Effector CD4-positive, alpha-beta T cell (primary cell): ENCODE data around the gene PITX1. TPM values are rescaled to one million over a fixed set of nuclear protein-coding genes. Genes with fewer than 3 reads are reported as not detected.
"Not testable (repeated sequence)": the region's sequence is repeated elsewhere in the genome, so short reads cannot be mapped to it uniquely, and the experiment has no call there.

Experiments used
- DNase-seq: peaks from one replicate; pipeline ENCODE4 v3.0.0-alpha.2; 2020
- total RNA-seq: gene quantifications from one replicate; lab custom pipeline; 2026; lab: John Stamatoyannopoulos, UW

PITX1 gene
- total RNA-seq, result not detected

DNA sequence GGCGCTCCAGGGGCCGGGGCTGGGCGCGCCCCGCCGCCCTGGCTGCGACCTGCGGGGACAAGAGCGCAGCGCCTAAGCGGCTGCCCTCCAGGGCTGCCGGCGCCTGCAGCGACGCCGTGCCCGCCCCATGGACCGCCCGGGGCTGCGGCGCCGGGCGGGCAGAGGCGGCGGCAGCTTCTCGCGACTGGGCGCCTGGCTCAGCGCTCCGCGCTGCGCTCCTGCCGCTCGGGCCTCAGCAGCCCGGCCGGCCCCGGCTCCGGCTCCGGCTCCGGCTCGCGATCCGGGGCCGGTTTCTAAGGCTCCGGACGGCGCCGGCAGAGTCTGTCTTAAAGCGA, at the start of gene PITX1:
TSS of gene PITX1 (minus strand) at position 328 of the 335 bp plus-strand sequence. CDS start 347 bp downstream, outside the sequence.
- no peak for DNase-seq

DNA sequence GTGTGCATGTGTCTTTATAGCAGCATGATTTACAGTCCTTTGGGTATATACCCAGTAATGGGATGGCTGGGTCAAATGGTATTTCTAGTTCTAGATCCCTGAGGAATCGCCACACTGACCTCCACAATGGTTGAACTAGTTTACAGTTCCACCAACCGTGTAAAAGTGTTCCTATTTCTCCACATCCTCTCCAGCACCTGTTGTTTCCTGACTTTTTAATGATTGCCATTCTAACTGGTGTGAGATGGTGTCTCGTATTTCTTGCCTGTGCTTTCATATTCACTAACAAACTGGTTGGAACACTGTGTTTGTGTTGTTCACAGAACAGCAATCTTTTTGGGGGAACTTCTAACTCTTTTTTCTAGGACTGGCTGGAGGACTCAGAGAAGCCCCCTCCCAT, 49.3 kb upstream of the PITX1 start:
- not testable (repeated sequence) for DNase-seq

DNA sequence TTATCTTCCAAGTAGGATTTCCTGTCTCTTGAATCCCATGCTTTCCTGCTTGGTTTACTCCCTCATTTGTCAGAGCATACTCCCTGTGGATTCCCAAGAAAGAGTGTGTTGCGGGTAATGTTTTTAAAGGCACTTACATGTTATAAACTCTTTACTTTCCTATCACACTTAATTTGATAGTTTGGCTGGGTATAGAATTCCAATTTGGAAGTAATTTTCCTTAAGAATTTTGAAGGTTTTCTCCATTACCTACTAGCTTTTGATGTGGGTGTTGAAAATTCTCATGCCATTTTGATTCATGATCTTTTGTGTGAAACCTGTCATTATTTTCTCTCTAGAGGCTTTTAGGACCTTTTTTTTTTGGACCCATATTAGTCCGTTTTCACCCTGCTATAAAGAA, 47.2 kb upstream of the PITX1 start:
- no peak for DNase-seq

DNA sequence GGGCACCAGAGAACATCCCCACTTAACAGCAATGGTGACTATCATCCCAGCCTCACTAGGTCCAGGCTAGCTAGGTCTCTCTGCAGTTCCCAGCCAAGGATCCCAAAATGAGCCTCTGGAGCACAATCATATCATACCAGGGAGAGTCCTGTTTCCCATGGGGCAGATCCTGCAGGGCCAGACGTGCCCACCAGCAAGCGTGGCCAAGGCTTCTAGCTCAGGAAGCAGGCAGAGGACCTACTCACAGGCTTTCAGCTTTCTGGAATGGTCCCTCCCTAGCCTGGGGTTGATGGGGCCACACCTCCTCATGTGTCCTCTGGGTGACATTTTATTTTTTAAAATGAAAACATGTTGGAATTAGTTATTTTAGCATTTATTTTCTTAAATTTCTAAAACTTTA, 45.7 kb upstream of the PITX1 start:
- no peak for DNase-seq

DNA sequence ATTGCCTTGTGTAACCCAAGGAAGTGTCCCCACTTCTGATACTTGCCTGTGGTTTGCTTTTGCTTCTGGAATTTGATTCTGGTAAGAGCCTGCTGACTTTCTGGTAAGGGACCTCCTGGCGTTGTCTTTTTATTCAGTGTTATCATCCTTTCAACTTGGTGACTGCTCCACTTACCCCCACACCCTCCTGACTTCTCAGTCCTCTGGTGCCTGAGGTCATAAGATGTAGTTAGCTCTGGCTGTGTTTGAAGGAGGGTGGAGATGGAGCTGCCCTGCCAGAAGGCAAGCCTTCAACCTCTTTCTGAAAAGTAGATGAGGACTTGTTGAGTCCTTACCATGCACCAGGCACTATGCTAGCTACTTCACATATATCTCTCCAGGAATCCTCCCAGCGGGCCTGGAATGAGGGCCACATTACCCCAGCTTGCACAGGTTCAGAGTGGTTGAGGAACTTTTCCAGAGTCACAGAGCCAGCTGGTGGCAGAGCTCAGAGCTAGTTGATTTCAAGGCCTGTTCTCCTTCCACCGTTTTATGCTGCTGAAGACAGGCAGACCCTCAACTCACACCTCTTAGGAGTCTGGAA, 45.2 kb upstream of the PITX1 start:
- DNase-seq, result no peak

DNA sequence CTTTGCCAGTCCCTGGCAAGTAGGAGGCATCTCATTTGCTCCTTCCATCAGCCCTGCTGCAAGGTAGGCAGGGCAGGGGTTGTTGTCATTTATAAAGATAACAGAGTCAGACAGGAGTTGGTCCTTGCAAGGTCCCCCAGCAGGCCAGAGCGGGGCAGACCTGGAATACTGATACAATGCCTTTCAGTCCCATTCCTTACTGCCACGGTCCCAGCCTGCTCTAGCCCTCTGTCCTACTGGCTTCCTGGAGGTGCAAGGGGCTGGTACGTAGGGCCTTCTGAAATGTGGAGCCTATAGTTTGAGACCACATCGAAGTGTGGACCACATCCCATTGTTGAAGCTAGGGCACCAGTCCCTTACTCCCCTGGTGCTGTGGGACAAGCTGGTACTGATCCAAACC, 42.8 kb upstream of the PITX1 start:
- no peak for DNase-seq

DNA sequence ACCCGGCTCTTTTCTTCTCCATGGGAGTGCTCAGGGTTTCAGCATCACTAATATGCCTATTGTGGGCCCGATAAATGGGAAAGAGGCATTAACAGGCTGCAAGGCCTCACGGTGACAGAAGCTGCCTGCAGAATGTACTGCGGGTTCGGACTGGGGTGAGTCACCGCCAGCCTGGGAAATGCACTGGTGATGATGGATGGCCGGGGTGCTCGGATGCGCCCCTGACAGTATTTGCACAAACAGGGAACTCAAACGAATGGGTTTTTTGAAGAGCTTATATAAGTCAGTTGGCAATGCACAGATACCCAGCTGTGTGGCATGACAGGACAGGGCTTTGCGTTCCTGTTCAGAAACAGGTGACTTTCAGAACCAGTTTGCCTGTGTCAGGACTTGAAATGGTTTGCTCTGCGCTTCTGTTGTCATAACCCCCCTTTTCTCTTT, 42.0 kb upstream of the PITX1 start:
- DNase-seq, result no peak

DNA sequence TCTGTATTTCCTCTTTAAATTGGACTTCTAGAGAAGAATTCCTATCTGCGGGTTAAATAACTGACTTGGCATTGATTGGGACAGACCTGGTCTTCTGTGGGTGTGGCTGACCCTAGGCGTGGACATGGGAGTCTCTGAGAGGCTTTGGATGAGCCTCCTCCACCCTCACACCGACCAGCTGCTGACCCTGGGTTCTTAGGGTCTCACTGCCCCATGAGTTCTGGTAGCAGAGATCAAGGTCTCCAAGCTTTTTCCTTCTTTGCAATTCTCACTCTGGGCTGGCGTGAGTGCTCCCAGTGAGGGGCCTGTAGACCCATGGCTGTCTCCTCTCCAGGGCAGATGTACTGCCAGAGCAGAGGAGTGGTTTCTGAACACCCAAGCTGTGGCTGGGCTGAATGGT, 41.6 kb upstream of the PITX1 start:
- no peak for DNase-seq

DNA sequence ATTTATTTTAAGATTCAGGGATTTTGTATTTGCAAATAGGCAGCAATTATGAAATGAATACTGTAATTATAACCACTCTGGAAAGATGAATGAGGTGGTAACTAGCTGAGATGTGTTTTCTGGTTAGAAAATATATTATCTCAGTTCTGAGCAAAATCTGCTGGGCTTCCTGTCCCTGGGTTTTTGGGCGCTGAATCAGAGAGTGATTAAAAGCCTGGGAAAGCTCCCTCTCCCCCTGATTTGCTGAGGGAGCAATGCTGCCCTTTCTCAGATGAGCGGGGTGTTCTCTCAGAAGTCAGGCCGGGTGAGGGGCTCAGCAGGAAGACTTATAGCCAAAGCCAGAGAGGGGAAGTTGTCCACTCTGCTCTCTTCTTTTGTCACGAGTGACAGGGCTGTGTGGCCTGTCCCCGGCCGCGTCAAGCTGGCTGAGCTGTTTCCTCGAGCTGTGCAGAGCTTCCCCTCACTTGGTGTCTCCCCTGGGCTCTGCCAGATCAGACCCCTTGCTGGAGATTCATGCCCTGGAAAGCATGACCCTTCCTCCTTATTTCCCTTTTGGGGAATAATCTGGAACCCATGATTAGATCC, 39.8 kb upstream of the PITX1 start:
- no peak for DNase-seq

DNA sequence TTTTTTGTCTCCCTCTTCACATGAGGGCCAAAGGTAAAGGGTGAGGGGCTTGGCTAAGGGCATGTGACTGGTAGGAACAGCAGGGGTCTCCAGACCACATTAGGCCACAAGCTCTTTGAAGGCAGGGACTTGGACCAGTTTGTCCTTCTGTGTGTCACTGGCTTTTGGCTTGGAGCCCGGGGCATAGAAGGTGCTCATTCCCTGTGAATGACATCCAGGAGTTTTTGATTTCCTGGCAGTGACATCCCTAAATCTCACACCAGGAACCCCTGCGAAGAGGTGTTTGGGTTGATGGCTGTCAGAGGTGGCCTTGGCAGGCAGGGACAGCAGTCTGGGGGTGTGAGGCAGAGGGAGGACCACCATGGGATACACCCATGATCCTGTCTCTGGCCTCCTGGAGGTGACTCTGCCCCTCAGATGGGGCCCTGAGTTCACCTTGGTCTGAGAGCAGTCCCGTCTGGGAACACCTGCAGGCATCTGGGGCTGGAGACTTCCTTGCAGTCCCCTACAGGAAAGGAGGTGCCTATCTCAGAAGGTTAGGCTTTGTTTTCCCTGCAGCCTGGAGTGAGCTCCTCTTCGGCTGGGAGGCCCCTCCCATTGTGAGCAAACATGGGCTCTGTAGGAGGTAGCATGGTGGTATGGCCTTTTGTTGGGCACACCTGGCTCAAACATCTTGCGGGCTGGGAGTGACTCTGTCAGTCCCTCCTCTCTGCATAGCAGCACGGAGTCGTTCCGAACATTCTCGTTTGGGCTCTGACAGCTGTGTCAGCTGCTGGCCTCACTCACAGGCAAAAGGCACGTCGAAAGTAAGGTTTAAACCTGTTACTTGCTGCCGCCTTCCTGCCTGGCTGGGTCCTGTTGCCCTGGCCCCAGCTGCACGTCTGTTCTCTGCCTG, 38.6 kb upstream of the PITX1 start:
- no peak for DNase-seq

DNA sequence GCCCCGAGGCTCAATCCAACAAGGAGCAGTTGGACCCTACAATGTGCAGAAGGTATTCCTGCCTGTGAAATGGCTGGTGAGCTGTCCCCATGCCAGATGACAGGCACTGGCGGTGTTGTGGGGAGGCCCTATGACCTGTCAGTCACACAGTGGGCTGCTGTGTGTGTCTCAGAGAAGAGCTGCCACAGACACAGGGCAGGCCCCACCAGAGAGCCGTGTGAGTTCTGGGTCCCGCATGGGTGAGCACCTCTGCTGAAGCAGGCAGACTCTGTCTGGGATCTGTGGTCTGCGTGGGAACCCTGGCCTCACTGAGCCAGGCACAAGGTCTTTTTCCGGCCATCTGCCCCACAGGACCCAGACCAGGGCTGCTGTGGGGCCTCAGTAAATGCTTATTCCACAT, 37.3 kb upstream of the PITX1 start:
- no peak for DNase-seq

DNA sequence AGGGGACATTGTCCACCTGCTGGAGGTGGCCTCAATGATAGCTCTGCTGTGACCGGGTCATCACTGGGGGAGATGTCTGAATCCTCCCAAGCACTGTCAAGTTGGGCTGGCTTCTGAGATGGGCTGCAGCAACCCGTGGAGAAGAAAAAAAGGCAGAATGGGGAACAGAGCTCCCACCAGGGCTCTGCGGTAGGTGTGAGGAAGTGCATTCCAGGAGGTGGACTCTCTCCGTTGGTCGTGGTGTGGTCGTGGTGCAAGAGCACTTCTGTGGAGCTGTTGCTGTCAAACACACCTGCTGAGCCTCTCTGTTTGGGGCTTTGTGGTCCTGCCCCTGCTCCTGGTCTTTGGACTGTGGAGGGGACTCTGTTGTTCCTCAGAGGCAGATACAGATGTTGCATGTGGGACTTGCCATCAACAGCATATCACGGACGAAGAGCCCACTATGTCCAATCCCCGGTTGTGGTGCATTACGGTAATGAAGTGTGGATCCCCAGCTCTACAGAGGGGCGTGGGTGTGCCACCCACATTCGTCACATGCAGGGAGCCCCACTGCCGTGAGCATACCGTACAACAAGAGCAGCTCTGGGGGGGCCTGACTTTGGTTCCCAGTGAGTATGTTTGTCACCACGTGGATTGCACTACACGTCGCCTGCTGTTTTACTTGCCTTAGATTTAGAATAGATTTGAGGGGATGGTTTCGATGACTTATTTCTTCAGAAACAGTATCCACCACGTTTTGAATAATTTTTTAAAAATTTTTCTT, 36.0 kb upstream of the PITX1 start:
- DNase-seq, result no peak

DNA sequence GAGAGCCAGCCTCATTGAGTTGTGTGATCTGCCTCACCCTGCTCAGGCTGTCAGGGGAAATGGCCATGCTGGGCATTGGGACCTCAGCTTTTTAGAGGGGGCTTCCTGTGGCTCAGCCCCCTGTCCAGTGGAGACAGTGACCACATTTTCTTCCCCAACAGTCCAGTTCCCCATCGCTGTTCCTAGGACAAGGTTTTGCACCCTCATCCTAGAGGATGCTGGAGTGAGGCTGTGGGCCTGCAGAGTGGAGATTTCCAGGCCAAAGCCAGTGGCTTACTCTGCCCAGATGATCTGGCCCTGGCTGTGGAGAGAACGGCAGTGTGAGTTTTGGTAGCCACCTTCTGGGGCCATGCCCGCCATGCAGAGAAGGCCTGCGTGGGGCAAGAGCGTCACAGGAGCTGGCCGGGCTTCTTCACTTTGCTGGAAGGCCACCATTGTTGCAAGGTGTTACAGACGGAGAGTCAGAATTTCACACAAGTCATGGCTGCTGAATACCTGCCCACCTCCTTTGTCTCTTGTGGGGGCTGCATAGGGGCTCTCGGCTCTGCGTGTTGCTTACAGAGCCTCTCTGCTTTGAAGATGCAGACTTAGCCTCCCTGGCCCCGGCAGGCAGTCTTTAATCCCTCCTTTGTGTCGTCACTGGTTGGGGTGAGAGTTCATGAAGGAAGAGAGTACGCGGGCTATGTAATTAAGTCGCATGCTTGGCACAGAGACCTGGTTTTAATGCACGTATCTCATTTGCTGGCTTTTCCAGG, 35.2 kb upstream of the PITX1 start:
- no peak for DNase-seq

DNA sequence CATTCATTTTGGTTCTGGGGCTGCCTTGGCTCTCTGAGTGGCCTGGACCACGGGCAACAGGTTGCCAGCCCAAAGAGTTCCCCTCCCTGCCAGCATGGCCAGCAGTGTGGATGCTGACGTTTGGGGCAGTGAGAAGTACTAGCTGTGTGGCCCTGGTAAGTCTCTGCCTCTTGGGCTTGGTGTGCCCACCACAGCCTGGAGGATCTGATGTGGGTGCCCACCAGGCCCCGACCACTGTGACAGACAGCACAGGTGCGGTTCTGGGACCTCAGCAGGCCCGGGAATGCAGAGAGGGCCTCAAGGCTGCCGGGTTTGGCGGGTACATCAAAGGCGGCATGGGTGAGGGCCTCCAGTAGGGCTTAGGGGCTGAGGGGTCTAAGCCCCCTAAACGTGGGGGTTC, 33.6 kb upstream of the PITX1 start:
- no peak for DNase-seq

DNA sequence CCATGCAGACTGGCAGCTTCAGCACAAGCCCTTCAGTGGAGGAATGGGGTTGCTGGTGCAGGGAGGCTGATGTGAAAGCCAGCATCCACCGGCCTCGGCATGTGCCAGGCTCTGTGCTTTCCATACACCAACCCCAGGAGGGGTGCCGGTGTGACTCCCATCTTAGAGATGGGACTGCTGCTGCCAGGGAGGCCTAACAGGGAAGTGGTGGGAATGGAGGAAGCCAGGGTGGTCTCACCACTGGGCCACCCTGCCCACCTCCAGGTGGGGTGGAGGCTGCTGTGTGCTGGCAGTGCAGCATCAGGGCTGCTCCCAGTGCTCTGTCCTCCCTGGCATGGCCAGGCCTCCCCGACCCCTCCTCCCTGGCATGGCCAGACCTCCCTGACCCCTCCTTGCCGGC, 32.8 kb upstream of the PITX1 start:
- no peak for DNase-seq

DNA sequence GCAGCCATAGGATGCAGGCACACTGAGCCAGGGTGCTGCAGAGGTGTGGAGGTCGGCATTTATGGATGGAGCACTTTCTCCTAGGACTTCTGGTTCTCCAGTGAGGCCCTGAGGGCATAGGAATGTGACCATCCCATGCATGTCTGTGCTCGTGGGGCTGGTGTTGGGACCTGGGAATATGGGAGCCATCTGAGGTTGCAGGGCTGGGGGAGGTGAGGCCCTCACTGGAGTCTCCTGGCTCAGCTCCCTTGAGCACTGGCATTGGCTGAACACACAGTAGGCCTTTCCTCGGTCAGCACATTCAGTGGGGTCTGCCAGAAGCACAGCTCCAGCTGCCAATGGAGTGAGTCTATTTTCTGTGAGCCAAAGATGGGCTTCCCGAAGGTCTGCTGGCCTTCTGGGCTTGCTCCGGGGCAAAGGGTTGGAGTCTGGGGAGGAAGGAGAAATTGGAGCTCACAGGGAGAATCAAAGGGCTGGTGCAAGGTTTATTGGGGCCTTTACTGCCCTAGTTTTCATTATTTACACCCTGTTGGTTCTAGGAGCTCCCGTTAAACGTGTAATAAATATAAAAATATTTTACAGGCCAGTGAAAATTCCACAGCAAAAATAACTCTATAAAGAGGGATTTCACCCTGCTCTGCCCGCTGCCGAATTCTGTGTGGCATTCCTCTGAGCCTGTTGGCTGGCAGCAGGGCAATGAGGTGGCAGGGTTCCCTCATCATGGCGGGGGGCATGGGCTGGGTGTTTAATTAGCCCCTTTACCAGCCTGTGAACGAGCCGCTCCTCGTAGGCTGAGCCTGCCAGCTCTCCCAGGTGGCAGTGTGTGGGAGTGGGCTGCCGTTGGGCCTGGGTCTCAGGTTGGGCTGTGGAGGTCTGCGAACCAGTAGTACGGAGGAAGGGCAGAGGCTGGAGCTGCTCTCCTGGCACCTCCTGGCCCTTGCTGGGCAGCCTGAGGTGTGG, 31.6 kb upstream of the PITX1 start:
- no peak for DNase-seq

DNA sequence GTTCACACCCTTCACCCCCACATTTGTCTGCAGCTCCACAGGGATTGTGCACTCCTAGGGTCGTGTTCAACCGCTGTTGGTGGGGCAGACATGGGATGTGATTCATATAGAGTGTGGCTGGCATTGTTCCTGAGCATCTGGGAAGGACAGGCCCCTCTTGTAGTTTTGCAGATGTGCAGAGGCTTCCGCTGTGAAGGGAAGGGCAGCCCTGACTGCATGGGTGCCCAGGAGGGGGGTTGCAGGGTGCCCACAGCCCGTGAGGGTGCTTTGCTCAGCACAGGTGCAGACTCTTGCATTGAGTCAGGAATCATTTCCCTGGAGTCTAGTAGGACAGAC, 30.2 kb upstream of the PITX1 start:
- no peak for DNase-seq

DNA sequence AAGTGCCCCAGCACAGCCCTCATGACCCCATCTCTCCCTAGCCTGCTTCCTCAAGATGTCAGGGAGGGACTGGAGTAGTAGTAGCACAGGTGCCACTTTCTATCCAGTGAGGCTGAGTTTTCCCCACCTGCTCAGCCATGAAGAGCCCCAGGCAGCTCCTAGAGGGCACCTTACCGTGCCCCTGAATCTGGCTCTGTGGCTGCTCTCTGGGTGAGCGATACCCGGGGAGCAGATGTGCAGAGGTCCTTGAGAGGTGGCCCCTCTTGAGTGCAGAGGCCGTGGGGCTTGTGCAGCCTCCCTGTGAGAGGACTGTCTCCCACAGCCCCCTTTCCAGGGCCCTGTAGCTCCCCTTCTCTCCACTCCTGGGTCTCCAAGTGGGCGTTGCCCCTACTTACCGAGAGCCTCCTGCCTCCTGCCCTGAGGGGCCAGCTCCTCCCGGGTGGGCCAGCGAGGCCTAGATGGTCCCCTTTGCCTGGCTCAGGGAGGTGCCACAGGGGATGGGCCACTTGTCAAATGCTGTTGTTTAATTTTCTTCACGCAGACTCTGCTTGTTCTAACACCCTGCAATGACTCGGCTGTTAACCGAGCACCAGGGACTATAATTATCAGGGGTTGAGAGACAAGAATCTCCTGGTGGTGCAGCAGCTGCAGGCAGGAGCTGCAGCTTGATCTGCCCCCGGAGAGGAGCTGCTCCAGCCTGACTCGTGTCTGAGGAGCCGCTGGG, 29.6 kb upstream of the PITX1 start:
- DNase-seq, result no peak

DNA sequence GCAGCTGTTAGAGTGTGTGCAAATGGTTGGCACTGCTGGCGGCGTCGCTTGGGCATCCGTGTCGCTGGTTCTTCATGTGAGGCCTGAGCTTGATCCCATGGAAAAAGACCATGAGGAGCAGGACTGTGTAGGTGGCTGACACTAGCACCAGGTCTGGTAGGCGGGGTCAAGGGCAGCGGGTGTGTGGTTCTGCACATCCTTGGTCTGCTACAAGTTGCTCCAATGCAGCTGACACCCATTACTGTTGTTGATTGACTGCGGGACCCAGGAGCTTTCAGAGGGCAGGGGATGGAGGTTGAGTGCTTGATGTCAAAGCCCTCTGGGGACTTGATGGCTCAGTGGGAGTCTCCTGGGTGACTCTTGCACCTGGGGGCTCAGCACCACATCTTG, 29.0 kb upstream of the PITX1 start:
- no peak for DNase-seq

DNA sequence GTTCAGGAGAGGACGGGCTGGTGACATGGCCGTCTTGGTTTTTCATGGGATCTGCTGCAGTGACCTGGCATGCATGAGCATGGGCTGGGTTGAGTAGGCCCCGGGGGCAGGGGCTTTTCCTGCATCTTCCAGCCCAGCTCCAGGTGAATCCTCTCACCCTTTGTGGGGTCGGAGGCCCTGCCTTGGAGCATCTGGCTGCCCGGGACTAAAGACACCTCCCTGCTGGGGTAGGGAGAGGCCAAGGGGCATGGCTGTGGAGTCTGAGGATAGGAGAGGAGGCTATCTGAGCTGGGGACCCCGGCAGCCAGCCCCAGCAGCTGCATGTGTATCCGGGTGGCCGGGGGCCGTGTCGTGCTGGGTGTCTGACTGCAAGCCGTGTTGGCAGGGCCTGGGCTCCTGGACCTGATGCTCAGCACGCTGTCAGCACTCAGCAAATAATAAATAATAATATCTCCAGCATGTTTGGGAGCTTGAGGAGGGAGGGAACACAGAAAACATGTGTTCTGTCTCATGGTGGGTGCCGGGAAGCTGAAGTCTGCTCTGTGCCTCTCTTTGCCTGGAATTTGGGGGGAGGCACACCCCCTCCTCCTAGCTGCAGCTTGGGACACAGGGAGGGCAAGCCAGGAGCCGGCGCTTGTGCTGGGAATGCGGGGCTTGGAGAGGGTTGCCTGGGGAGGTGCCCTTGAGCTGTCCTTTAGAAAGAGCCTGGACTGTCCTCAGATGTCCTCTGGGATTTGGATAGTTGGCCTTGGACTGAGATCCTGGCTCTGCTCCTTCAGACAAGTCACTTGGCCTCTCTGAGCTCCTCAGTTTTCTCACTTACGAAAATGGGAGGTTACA, 28.4 kb upstream of the PITX1 start:
- DNase-seq, result no peak
